ACHN (cell line): Measurements from ENCODE around the gene CETN1.
A peak's percentile ranks its signal among the peaks of the same experiment; 100 is the strongest.

Experiments used
- DNase-seq: peaks from one replicate; pipeline ENCODE4 v3.0.0-alpha.2; 2015
- in situ Hi-C: cut with HindIII; loops from 2 replicates; pipeline ENCODE4 v1.10.0; 2017; ENCODE audit warnings: low sequenced_read_pairs, low pct_ligation_motif_present, low pct_unique_long_range_greater_than_20kb

Gene CETN1

DNA sequence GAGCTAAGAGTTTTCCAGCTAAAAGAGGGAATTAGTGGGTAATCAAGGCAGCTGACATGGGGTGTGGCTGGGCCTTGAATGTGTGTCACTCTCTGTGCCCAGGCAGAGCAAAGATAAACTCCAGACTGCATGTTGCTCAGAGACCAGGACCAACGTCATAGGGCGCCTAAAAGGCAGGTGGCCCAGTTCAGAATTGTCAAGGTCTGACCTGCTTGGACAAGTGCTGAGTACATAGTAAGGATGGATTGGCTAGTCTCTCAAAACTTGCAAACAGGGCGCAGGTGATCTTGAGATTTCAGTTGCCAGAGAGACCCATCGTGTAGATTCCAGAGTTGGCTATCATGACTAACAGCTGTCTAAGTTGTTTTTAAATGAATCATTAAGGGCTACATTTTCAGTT is 35.6 kb downstream of the CETN1 start:
- no peak for DNase-seq
- in situ Hi-C loops, result no loop called here

- in situ Hi-C loops, result no loop called here
- DNase-seq, result peak; percentile 42
These were observed 36.3 kb downstream of the CETN1 start for GRCh38 chr18:616380-616995.

GRCh38 chr18:617970-618504 is 37.9 kb downstream of the CETN1 start:
- in situ Hi-C loops, result no loop called here
- DNase-seq, result no peak

GRCh38 chr18:618618-619017 is 38.4 kb downstream of the CETN1 start:
- in situ Hi-C loops, result no loop called here

DNA sequence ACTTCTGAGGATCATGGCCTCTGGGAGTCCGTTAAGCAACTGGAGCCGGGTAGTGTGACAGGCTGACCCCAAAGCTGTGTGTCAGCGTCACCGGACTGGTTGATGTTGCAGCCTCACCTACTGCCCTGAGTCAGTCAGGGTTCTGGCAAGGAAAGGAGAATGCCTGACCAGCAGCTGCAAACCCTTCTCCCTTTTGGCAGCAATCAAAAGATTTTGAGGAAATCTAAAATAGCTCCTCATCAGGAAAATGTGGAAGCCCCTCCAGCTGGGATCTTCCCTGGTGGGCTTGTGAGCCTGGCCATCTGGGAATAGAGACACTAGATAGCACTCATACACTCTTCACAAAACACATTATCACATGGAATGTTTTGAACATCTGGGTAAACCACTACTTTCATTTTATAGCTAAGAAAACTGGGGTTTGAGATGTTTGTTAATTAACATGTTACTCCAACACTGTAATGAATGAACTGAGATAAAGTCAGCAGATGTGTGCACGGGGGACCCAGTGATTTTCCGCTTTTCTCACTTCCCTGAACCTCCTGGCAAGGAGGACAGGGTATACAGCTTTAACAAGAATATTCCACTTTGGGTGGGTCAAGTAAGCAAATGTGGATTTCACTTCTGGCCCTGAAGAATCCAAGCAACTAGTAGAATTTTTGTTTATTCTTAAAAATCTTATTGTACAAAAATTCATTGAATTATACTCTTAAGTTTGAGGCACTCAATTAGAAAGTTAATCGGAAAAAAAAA is 41.3 kb downstream of the CETN1 start:
- DNase-seq, result no peak
- in situ Hi-C loops, result no loop called here

More at GRCh38 chr18:618618-619017, 38.4 kb downstream of the CETN1 start:
- no peak for DNase-seq

- no peak for DNase-seq
- in situ Hi-C loops, result no loop called here
These were observed 42.1 kb downstream of the CETN1 start for GRCh38 chr18:622289-622688.

DNA sequence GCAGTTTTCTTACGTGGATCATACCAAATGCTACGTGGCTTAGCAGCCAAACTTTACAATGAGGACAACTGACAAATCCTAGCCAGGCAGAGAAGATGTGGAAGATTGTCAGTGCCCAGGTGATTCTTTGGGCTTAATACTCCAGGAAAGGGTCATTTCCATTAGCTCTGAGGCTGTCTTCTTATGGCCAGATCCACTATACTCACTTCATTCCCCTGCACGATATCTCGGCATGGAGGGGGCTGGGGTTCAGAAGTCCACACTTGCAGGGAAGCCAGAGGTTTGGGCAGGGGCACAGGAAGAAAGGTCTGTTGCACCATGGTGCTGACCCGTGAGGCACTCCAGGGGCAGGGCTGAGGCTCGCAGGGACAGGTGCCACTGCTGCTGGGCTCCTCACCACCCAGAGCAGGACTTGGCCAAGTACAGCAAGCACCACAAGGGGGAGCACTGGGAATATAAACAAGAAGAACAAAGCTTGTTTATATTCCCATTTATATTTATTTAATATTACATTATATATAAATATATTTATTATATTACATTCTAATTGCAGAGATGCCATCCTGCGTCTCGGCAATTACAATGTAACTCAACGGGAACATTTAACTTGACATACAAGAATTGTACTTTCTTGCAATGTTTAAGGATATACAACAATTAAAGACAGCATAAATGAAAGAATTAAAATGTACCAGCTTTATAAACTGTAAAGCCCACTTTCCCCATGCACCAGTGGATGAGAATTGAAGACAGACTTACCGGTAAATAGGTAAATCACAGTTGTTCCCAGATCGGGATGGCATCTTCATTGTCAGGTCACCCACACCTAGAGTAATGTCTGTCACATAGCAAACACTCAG is 43.8 kb downstream of the CETN1 start:
- in situ Hi-C loops, result no loop called here

GRCh38 chr18:627231-627630 is 47.1 kb downstream of the CETN1 start:
- in situ Hi-C loops, result no loop called here
- no peak for DNase-seq

More for the DNA sequence above, 43.8 kb downstream of the CETN1 start:
- peak; percentile 64 for DNase-seq

DNA sequence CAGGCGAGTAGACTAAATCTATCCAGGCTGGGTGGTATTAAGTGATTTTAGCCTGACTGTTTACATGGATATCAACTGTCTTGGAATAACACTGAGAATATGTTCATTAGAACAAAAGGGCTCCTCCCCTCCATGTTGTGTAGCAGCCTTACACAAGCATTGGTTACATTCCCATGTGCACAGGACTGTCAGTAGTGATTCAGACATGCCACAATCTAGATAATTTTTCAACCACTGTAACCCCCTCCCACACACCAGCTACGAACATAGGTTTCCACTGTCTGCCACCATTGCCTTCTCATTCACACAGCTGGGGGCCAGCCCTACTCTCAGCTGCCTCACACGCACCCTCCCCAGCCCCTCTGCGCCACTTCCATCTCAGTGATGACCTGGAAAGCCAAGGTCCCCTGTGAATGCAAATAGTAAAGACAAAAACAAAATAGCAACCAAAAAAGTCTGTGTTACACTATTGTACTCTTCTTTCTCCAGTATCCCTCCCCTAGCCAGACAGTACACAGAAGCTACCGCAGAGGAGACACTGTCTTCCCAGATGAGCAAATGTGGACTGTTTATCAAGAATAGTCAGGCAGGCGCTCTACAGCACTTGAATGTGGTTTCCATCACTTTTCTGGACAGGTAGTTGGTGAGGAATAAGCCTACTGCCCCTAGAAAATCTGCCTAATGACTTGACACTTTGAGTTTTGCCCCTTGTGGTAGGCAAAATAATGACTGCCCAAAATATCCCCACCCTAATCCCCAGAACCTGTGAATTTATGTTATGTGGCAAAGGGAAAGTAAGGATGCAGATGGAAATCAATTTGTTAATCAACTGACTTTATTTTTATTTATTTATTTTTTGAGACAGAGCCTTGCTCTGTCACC is 49.3 kb downstream of the CETN1 start:
- in situ Hi-C loops, result no loop called here
- no peak for DNase-seq

- no peak for DNase-seq
- in situ Hi-C loops, result no loop called here
These were observed 51.4 kb downstream of the CETN1 start for GRCh38 chr18:631560-631959.
